K562 (cell line): ENCODE data around the gene TP53I13. TPM values are rescaled to one million over a fixed set of nuclear protein-coding genes. Genes with fewer than 3 reads are reported as not detected.
A peak's percentile ranks its signal among the peaks of the same experiment; 100 is the strongest.

Experiments used
- AFF4 ChIP-seq: sonication (generic); formaldehyde crosslinking; IDR thresholded peaks from 2 replicates; pipeline ENCODE4 v1.8.0; 2023; ENCODE audit warnings: mild to moderate bottlenecking, missing genetic modification reagents
- ARNT ChIP-seq, 2 experiments: fragments of 450-650 bp; IDR thresholded peaks; 2 replicates each; pipeline ENCODE4 v1.6.1; 2016; ENCODE audit warnings: mild to moderate bottlenecking in 1 of 2
- E2F1 ChIP-seq: sonication (generic); formaldehyde crosslinking; IDR thresholded peaks from 2 replicates; pipeline ENCODE4 v1.8.1; 2023; ENCODE audit warnings: mild to moderate bottlenecking, missing genetic modification reagents, moderate library complexity
- FOXJ3 ChIP-seq: sonication (generic); formaldehyde crosslinking; IDR thresholded peaks from 2 replicates; pipeline ENCODE4 v1.4.0; 2020; ENCODE audit warnings: mild to moderate bottlenecking, missing genetic modification reagents
- KDM2B ChIP-seq: fragments of 250-450 bp; sonication (Bioruptor Pico); IDR thresholded peaks from 2 replicates; pipeline ENCODE4 v1.8.0; 2021; ENCODE audit warnings: mild to moderate bottlenecking, moderate library complexity
- NFIX ChIP-seq: fragments of 250-450 bp; sonication (Bioruptor Pico); IDR thresholded peaks from 2 replicates; pipeline ENCODE4 v1.4.0; 2020; ENCODE audit warnings: low read depth, mild to moderate bottlenecking, moderate library complexity
- NUFIP1 ChIP-seq: fragments of 450-650 bp; IDR thresholded peaks from 2 replicates; pipeline ENCODE4 v1.6.1; 2018; ENCODE audit not compliant: partially characterized antibody
- PATZ1 ChIP-seq: fragments of 250-450 bp; sonication (Bioruptor Pico); IDR thresholded peaks from 2 replicates; pipeline ENCODE4 v1.5.0; 2020; ENCODE audit warnings: mild to moderate bottlenecking, borderline replicate concordance
- RBFOX2 ChIP-seq: fragments of 200-400 bp; formaldehyde crosslinking; IDR thresholded peaks from 2 replicates; pipeline ENCODE4 v1.6.1; 2017; ENCODE audit warnings: low read depth, mild to moderate bottlenecking, low read length, moderate library complexity
- RFX7 ChIP-seq: fragments of 250-450 bp; sonication (Bioruptor Pico); IDR thresholded peaks from 2 replicates; pipeline ENCODE4 v1.5.1; 2021; ENCODE audit warnings: mild to moderate bottlenecking
- SIX5 ChIP-seq, 2 experiments: IDR thresholded peaks; 2 replicates each; pipeline ENCODE4 v1.6.1; 2011; ENCODE audit warnings: low read length in 2 of 2, borderline replicate concordance in 1 of 2, low read depth in 1 of 2, mild to moderate bottlenecking in 1 of 2, moderate library complexity in 1 of 2; ENCODE audit not compliant: insufficient read depth in 1 of 2
- TARDBP ChIP-seq: fragments of 450-650 bp; IDR thresholded peaks from 2 replicates; pipeline ENCODE4 v1.6.1; 2016
- TEAD4 ChIP-seq, 2 experiments: sonication (generic) in 1 of 2; formaldehyde crosslinking in 1 of 2; IDR thresholded peaks; 2 replicates each; pipeline versions ENCODE4 v1.6.1 to v1.8.0; 2012 to 2022; ENCODE audit warnings: borderline replicate concordance in 1 of 2, inconsistent platforms in 1 of 2, low read length in 1 of 2, mild to moderate bottlenecking in 1 of 2, missing genetic modification reagents in 1 of 2
- UBTF ChIP-seq, 2 experiments: IDR thresholded peaks; 2 replicates each; pipeline ENCODE4 v1.6.1; 2012; ENCODE audit warnings: improper control_type of control experiment in 2 of 2, low read depth in 2 of 2, low read length in 2 of 2, borderline replicate concordance in 1 of 2
- ZBTB12 ChIP-seq: fragments of 250-450 bp; sonication (Bioruptor Pico); IDR thresholded peaks from 2 replicates; pipeline ENCODE4 v1.4.0; 2020
- ZBTB17 ChIP-seq: fragments of 450-650 bp; formaldehyde crosslinking; IDR thresholded peaks from 2 replicates; pipeline ENCODE4 v1.4.0; 2020; ENCODE audit warnings: mild to moderate bottlenecking
- ZNF561 ChIP-seq: fragments of 450-650 bp; formaldehyde crosslinking; conservative IDR thresholded peaks from 2 replicates; pipeline ENCODE4 v1.4.0; 2020; ENCODE audit warnings: mild to moderate bottlenecking, moderate library complexity
- polyA plus RNA-seq, 8 experiments: library from polyadenylated mRNA; depleted of rRNA in 4 of 8; stranded (reverse) in 5 of 8; unstranded in 3 of 8; fragments of >200 nt; fragmentation: Nextera tagmentation in 2 of 8; fragmentation: Illumina TruSeq in 1 of 8; extraction: Ambion mirVana in 2 of 8; extraction: Trizol in 1 of 8; gene quantifications; 2 replicates each; pipeline versions ENCODE4 v1.2.1 to v1.2.3, GENCODE V29; 2011 to 2014; ENCODE audit warnings: inconsistent platforms in 1 of 8, missing spikeins in 1 of 8
- total RNA-seq, 7 experiments: library from RNA; depleted of rRNA in 6 of 7; stranded (reverse); fragments of >200 nt in 6 of 7; fragmentation: Illumina TruSeq in 2 of 7; extraction: Trizol in 2 of 7; gene quantifications; 2 replicates each; pipeline versions ENCODE4 v1.2.1 to v1.2.3, GENCODE V29; 2011 to 2021; ENCODE audit warnings: low replicate concordance in 1 of 7

The TP53I13 gene
- total and polyA plus RNA-seq, 9 of the 15 experiments (the other 6 are each of a cell fraction or from before 2014, with no cell fraction given) = 0.08 to 28.3 (median 9.1) TPM

- TF ChIP-seq TEAD4 (IDR thresholded peaks at IDR 0.05; ENCODE audit: low read length) (no peak), TEAD4 (CRISPR knock-in tag; IDR thresholded peaks at IDR 0.05; ENCODE audit: borderline replicate concordance) (no peak), AFF4 (CRISPR knock-in tag) (no peak), ZBTB12 (CRISPR knock-in tag) (no peak), NFIX (CRISPR knock-in tag) (no peak), RBFOX2 (peak; percentile 44; the same call in 1 of the 2 replicates), PATZ1 (CRISPR knock-in tag) (no peak), FOXJ3 (no peak), ARNT (IDR thresholded peaks at IDR 0.05) (no peak), KDM2B (no peak), RFX7 (no peak), NUFIP1 (no peak), SIX5 (IDR thresholded peaks at IDR 0.05; ENCODE audit: borderline replicate concordance in 1 of 2, insufficient read depth in 1 of 2, low read depth in 1 of 2, low read length in 2 of 2) (no peak), TARDBP (no peak), UBTF (IDR thresholded peaks at IDR 0.05; ENCODE audit: borderline replicate concordance in 1 of 2, low read depth in 2 of 2, low read length in 2 of 2) (no peak), ZNF561 (CRISPR knock-in tag) (no peak), ZBTB17 (no peak), E2F1 (no peak)
These were observed 22.7 kb downstream of the TP53I13 start (continued) for GRCh38 chr17:29591146-29591736.
